ENCODE results near the gene USP15.
"Not testable (repeated sequence)": the region's sequence is repeated elsewhere in the genome, so short reads cannot be mapped to it uniquely, and the experiment has no call there.

The USP15 gene

GRCh38 chr12:62459976-62460375 is 199.8 kb downstream of the USP15 start:
- Histone ChIP-seq H3K9me3 (ENCODE audit: control insufficient read depth, insufficient read depth, low read depth, low read length) (peaks cover 16% of the 10 kb centered on the region), H3K4me1 (ENCODE audit: control insufficient read depth, insufficient read depth, low read length) (no peaks in the 10 kb centered on the region), H3K27ac (ENCODE audit: low read depth, low read length) (no peak overlapping the region), H3K9ac (ENCODE audit: low read length) (no peak overlapping the region), H3K36me3 (ENCODE audit: control insufficient read depth, insufficient read depth, low read length) (no peaks in the 10 kb centered on the region), H3K4me3 (ENCODE audit: low read depth, low read length) (no peak overlapping the region), H3K27me3 (ENCODE audit: control insufficient read depth, insufficient read depth, low read length) (no peaks in the 10 kb centered on the region)

GRCh38 chr12:62461171-62461837 is 201.1 kb downstream of the USP15 start:
- not testable (repeated sequence) for H3K4me1 ChIP-seq (ENCODE audit: control insufficient read depth, insufficient read depth, low read length); H3K27ac ChIP-seq (ENCODE audit: low read depth, low read length); H3K4me3 ChIP-seq (ENCODE audit: low read depth, low read length); H3K9ac ChIP-seq (ENCODE audit: low read length); H3K27me3 ChIP-seq (ENCODE audit: control insufficient read depth, insufficient read depth, low read length); H3K36me3 ChIP-seq (ENCODE audit: control insufficient read depth, insufficient read depth, low read length)
- H3K9me3 ChIP-seq (ENCODE audit: control insufficient read depth, insufficient read depth, low read depth, low read length) = peaks cover 13% of the 10 kb centered on the region

- not testable (repeated sequence) for H3K36me3 ChIP-seq (ENCODE audit: control insufficient read depth, insufficient read depth, low read length); H3K27ac ChIP-seq (ENCODE audit: low read depth, low read length); H3K4me3 ChIP-seq (ENCODE audit: low read depth, low read length); H3K9ac ChIP-seq (ENCODE audit: low read length); H3K4me1 ChIP-seq (ENCODE audit: control insufficient read depth, insufficient read depth, low read length); H3K27me3 ChIP-seq (ENCODE audit: control insufficient read depth, insufficient read depth, low read length)
- peaks cover 13% of the 10 kb centered on the region for H3K9me3 ChIP-seq (ENCODE audit: control insufficient read depth, insufficient read depth, low read depth, low read length)
Observed at GRCh38 chr12:62463252-62463651, 203.0 kb downstream of the USP15 start.
